ENCODE data around the gene SDCCAG8. TPM values are rescaled to one million over a fixed set of nuclear protein-coding genes. Genes with fewer than 3 reads are reported as not detected.

Gene SDCCAG8
- total RNA-seq, 1 experiment from 2014 or later, result 18.7 TPM

DNA sequence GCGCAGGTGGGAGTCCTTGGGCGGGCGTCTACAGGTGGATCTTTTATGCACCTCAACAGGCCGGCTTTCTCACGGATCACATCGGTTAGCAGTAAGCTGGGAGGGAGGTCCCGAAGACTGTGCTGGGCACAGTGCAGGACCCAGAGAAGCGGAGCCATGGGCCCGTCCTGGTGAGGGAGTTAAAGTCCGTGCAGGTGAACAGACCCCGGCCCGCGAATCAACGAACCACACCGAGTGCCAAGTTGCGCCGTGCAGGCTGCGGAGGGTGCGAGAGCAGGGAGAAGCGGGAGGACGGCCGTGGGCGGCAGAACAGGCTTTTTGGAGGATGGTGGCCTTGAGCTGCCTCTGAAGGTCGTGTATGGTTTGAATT is 233.3 kb downstream of the SDCCAG8 start:
- no peak for DNase-seq (ENCODE audit: low spot score)
- in situ Hi-C loops (cut with HindIII; ENCODE audit: low sequenced_read_pairs), result no loop called here

DNA sequence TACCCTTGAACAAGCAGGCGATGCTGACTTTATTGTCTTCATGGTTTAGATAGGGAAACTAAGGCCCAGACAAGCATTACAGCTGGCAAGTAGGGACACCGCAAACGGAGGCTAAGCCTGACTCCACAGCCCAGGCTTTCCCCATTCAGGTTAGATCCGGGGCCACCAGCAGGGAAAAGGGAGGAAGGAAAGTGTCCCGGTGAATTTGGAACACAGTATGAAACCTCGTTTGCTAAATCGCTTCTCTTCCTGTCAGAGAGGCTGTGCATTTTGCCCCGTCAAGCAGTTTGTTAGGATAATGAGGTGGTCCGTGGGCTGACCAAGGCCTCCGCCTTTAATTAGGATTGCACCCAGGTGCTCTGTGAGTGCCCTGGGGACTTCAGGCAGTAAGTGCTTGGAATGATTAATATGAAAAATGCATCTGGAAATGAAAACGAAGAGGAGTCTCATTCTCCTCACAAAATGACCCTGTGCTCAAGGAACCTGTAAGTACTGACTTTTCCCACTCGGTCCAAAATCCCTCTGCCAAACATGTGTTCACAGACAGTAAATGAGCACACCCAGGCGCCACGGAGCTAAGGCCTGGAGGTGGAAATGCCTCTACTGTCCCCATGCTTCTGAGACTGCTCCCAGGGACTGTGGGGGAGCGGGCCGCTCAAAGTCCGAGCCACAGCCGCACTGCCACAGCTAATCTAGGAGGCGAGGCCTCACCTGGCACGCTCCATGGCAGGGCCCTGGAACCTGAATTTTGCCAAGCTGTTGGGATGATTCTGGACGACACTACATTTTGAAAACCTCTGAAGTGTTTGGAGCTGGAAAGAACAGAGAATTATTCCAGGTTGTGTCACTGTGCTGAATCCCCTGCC is 234.1 kb downstream of the SDCCAG8 start:
- DNase-seq (ENCODE audit: low spot score), result no peak
- in situ Hi-C loops (cut with HindIII; ENCODE audit: low sequenced_read_pairs), result no loop called here

DNA sequence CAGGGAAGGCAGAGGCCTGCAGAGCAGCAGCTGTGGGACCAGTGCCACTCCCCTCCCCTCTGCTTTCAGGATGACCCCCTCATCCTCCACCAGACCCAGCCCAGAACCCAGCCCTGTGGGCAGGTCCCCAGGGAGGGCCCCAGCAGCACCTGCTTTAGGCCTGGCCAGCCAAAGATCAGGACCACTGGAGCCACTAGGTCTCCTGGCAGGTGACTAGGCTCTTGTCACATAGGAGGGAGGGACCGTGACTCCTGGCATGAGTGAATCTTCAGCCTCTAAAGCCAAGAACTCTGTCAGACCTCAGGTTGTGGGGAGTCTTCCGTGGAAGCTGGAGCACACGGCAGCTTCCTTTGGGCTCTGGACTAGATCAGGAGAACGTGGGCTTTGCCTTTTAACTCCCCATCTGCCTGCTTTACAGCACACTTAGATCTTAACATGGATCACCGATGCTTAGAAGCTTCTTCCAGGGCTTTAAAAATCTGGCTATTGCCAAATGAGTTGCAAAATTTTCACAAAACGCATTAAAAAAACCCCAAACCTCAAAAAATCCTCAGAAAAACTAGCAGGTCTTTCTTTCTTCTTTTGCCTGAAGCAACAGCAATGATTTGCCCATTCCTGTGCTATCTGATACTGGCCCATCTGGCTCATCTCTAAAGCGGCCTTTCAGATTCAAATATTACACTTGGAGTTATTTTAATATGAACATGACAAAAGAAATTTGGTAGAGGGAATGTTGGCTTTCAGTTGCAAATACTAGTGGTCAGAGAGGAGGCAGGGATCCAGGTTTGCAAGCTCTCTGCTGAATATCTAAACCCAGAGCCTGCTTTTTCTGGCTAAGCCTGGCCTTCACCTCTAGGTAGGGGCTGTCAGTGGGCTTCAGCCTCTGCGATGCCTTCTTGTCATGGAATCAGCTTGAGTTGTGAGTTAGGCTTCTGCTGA is 235.2 kb downstream of the SDCCAG8 start:
- peak; percentile 52 for DNase-seq (ENCODE audit: low spot score)
- in situ Hi-C loops (cut with HindIII; ENCODE audit: low sequenced_read_pairs), result no loop called here

GRCh38 chr1:243493156-243494129 is 237.6 kb downstream of the SDCCAG8 start:
- in situ Hi-C loops (cut with HindIII; ENCODE audit: low sequenced_read_pairs), result no loop called here
- DNase-seq (ENCODE audit: low spot score), result peak; percentile 44

GRCh38 chr1:243494741-243495431 is 239.0 kb downstream of the SDCCAG8 start:
- no peak for DNase-seq (ENCODE audit: low spot score)
- in situ Hi-C loops (cut with HindIII; ENCODE audit: low sequenced_read_pairs), result no loop called here

DNA sequence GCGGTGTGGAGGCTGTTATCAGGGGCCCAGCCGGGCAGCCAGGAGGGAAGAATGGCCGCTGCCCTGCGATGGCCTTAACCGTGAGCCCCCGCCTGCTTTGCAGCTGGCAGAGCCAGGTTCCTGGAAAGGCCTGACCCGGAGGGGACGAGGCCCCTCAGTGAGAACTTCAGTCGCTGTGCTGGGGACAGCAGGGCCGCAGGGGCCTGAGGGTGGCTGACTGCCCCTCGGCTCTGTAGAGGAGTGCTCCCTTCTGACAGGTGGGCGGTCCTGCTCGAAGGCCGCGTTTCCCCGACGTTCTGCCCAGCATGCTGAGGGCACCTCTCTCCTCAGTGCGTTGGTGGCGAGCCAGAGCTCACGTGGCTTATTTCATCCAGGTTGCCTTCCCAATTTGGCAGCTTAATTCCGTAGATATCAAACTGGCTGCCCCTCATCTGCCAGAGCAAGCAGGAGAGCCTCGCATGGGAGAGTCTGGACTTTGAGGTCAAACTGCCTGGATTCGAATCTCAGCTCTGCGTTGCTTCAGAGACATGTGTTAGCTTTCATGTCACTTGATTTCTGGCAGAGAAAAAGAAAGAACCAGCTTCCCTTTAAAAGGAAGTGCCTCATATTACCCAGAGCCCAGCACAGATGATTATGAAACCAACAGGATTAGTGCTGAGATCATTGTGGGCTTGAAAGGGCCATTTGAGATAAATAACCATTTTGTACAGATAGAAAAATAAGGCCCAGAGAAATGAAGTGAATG is 239.8 kb downstream of the SDCCAG8 start:
- in situ Hi-C loops (cut with HindIII; ENCODE audit: low sequenced_read_pairs), result no loop called here
- peak; percentile 64 for DNase-seq (ENCODE audit: low spot score)

DNA sequence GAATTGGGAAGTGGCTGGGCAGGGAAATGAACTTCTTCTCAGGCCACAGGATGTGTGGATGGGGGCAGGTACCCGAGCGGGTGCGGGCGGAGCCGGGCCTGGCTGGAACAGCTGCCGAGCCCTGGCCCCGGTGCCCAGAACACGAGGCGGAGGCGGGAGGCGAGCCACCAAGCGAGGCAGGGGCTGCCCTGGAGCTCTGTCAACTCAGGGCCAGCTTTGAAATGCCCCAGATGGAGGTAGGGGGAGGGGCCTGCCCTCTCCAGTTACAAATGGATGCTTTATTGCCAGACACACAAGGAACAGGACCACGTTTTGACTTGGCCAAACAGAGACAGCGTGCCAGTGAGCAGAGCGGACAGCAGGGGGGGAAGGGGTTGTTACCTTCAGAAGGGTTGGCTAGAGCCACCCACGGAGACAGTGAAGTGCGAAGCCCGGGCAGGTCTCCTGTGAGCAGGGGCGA is 240.4 kb downstream of the SDCCAG8 start:
- DNase-seq (ENCODE audit: low spot score), result peak; percentile 65
- in situ Hi-C loops (cut with HindIII; ENCODE audit: low sequenced_read_pairs), result no loop called here

GRCh38 chr1:243496806-243497205 is 241.0 kb downstream of the SDCCAG8 start:
- in situ Hi-C loops (cut with HindIII; ENCODE audit: low sequenced_read_pairs), result no loop called here
- no peak for DNase-seq (ENCODE audit: low spot score)

GRCh38 chr1:243497939-243498681 is 242.3 kb downstream of the SDCCAG8 start:
- in situ Hi-C loops (cut with HindIII; ENCODE audit: low sequenced_read_pairs), result no loop called here
- DNase-seq (ENCODE audit: low spot score), result no peak

GRCh38 chr1:243499248-243499647 is 243.4 kb downstream of the SDCCAG8 start:
- no peak for DNase-seq (ENCODE audit: low spot score)
- in situ Hi-C loops (cut with HindIII; ENCODE audit: low sequenced_read_pairs), result no loop called here

- no peak for DNase-seq (ENCODE audit: low spot score)
- in situ Hi-C loops (cut with HindIII; ENCODE audit: low sequenced_read_pairs), result no loop called here
These were observed 243.9 kb downstream of the SDCCAG8 start for GRCh38 chr1:243499711-243500110.

- DNase-seq (ENCODE audit: low spot score), result no peak
- in situ Hi-C loops (cut with HindIII; ENCODE audit: low sequenced_read_pairs), result no loop called here
These were observed 244.7 kb downstream of the SDCCAG8 start for GRCh38 chr1:243500512-243500911.

DNA sequence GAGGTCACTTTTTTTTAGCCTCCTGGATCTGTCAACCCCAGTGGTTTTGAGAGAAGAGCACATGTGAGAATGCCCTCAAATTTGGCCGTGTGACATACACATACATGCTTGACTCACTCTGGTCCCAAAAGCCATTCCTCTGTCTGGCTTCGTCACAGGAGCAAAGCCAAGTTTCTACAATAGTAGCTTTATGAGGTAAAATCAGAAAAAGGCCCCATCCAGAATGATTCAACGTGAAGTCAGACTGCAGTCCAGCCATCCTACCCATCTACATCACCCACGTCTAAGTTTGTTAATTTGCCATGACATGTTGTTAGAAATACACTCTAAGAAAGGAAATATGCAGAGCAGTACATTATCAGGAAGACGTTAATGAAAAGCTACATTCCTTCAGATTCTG is 245.2 kb downstream of the SDCCAG8 start:
- in situ Hi-C loops (cut with HindIII; ENCODE audit: low sequenced_read_pairs), result no loop called here

DNA sequence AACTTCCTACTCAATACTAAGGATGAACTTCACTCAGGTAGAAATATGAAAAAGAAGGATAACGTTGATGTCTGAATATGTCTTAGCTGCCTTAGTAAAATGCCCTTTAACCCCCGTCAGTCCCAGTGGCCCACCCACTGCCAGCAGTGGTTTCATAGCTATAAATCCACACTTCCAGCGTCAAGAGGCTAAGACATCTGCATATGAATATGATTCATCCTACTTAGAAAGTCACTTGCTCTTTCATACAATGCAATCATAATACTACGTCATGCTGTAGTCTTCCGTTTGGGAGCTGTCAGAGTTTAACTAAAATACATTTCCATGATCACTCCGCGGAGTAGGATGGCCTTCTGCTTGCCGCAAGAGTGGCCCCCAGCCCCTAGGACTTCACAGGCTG is 247.3 kb downstream of the SDCCAG8 start:
- in situ Hi-C loops (cut with HindIII; ENCODE audit: low sequenced_read_pairs), result no loop called here
- no peak for DNase-seq (ENCODE audit: low spot score)

More for the DNA sequence above, 245.2 kb downstream of the SDCCAG8 start:
- DNase-seq (ENCODE audit: low spot score), result no peak

DNA sequence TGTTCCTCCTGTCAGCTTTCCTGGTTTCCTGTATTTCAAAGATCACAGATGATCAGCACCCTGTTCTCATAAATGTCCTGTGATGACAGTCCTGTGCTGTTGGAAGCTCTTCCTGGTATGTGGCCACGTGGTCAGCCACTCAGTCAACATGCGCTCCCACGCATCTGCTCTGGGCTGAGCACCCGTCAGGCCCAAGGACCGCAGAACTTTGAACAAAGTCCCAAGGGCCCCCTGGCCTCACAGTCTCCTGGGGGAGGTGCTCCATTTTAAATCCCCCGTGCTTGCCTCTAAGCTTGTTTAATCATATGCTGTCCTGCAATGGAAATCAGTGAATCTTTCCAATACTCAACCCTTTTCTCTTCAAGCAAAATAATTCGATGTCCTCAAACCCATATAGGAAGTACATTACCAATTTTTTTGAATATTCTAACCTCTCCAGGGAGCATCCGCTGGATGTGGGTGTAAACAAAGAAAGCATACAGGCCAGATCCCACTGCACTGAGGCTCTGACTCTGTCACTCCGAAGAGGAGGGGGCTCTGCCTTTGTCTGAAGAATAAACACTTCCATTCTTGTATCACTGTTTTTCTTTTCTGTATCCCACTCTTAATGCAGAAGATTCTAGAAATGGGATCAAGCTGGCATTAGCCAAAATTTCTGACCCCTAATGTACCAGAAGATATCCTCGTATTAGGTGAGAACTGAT is 250.3 kb downstream of the SDCCAG8 start:
- in situ Hi-C loops (cut with HindIII; ENCODE audit: low sequenced_read_pairs), result no loop called here
- no peak for DNase-seq (ENCODE audit: low spot score)

GRCh38 chr1:243507001-243507671 is 251.3 kb downstream of the SDCCAG8 start:
- in situ Hi-C loops (cut with HindIII; ENCODE audit: low sequenced_read_pairs), result no loop called here
- no peak for DNase-seq (ENCODE audit: low spot score)

Data from G401 (cell line).